ENCODE results near the gene UTP11.

- TF ChIP-seq CTCF (IDR thresholded peaks at IDR 0.05) (no peak), POLR2A (IDR thresholded peaks at IDR 0.05) (no peak)
These were observed 16.7 kb upstream of the UTP11 start for GRCh38 chr1:37995751-37996345.
